ENCODE results near the gene PAM.

PAM gene

DNA sequence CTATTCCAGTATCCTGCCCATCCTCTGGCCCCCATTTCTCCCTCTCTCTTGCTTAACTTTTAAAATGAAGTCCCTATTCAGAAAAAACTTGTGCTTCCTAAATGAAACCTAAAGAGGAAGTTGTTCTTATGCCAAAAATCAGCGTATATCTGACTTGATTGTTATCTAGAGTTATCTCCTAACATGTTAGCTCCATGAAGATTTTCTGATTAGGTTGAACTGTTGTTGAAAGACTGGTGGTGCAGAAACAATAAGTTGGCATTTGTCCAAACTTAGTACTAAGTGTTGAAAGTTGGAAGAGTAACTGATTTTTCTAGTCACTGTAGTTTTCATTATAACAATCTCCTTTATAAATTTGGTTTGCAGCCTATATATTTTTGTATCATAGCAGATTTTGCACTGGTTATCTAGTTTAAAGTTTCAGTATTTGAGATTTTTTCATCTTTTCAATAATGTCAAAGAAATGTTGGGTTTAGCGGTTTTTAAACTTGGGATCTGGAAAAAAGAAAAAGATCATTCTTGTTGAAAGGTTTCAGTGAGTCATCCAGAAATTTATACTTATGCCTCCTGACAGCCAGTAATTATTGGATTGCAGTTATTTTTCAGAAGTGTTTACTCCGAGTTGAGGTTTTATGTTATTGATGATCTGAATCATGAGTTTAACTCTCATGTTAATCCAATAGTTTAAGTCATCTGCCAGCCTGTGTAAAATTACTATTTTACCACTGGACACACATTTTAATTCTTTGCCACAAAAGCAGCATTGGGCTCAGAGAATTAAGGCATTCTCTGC is 60.6 kb downstream of the PAM start:
- no peak for DNase-seq

DNA sequence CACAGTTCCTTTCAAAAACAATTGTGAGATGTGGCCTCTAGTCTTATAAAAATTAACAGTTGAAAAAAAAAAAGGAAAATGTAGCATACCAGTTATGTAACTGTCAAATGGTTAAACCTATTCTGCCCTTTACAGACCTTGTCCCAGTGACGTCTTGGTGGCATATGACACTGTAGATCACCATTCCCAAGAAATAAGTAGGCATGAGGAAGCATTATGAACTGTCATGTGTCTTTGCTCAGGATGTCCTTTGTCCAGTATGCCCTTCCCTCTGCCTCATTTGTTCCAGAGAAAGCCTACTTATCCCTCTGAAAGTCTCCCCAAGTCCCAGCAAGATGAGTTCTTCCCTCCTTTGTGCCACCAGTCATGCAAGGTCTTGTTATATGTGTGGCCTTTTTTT is 63.2 kb downstream of the PAM start:
- DNase-seq: no peak

- DNase-seq: no peak
Measured at GRCh38 chr5:102818934-102819333, 63.8 kb downstream of the PAM start.

DNA sequence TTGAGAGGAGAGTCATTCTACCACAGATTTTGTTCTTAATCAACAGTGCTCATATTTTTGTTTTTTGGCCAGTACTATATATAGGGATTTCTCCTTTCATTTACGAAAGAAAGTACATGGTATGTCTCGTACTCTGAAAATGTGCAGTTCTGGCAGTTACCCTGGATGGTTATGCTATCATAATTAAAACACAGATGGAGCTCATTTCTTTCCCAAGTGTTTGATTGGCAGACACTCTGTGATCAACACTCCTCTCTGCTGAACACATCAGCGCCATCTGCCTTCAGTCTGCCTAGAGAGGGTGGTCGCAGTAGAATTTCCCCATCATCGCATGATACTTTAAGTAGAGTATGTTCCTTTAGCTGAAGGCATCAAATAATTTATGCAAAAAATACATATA is 64.5 kb downstream of the PAM start:
- DNase-seq: no peak

DNA sequence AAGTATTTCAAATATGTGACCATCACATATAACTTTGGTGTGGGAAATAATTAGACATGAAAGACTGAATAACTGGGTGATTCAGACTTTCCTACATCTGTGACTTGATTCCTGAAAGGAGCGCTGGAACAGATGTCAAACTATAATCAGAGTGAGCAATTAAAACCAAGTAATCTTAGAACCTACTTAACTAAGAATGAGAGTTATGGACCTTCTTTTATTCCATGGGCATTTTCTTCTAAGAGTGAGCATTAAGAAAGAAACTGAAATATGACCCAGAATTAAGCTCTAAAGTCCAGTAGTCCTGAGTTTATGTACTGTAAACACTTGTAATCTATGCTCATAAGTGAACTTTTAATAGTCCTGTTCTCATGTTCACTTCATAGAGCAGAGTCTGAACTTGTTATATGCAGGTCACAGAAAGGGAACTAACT is 68.4 kb downstream of the PAM start:
- DNase-seq: no peak

DNA sequence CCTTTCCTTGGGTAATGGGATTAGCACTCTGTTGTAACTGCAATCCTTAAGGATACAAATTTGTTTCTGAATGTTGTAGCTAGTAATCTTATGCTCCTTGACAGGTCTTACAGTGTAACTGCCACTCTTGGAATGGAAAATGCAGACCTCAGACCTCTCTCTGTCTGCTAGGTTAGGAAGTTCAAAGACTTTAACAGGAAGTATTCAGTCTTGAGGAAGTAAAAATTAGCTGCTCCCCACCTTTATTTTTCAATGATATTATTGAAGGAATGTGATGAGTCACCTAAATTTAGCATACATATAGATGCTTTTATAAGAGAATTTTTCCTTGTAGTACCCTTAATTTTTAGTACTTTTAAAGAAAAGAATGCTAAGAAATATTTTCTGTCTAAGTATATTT is 71.5 kb downstream of the PAM start:
- DNase-seq: no peak

- DNase-seq: no peak
Measured at GRCh38 chr5:102830241-102830640, 75.1 kb downstream of the PAM start.

DNA sequence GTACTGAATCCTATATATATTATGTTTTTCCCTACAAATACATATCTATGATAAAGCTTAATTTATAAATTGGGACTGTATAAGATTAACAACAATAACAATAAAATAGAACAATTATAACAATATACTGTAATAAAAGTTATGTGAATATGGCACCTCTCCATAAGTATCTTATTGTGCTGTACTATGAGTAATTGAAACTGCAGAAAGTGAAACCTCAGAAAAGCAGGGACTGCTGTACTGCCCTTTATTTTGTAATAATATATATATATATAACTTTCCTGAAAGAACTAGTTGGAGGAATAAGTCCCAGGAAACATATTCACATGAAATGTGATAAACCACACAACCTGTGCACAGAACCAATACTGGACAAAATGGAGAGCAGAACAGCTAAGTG is 77.3 kb downstream of the PAM start:
- DNase-seq: no peak

DNA sequence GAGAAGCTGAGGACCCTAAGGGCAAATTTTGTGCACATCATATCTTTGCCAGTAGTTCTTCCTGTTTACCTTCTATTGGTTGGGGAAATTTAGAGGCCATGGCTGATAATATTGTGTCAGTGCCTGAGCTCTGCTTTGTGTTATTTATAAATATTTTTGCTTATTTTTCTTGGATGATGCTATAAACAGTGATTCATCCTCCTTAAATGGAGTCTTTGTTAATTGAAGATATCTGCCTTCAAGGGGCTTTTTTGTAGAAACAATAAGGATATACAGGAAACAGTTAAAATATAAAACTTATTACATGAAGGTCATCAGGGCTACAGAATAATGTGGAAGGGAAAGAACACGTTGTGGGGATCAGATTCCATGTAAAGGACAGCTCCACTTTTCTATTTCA is 78.0 kb downstream of the PAM start:
- no peak for DNase-seq

GRCh38 chr5:102834438-102834964 is 79.4 kb downstream of the PAM start:
- DNase-seq: no peak

- DNase-seq: no peak
Measured at GRCh38 chr5:102835717-102836116, 80.6 kb downstream of the PAM start.

DNA sequence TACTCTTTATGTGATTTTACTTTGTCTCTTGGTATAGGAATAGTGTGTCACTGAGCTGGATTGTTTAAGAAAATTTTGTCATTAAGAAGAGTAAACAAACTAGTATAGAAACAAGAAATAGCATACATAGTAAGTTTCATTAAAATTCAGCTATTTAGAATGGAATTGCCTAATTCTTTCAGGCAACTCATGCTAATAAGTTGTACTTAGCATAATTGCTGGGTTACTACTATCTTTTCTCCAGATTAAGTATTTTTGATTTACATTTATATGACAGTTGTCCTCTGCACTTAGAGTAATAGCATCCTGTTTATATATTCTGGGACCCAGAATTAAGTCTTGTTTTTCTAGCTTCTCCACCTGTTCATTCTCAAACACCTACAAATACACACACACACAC is 85.9 kb downstream of the PAM start:
- DNase-seq: no peak

- DNase-seq: no peak
Measured at GRCh38 chr5:102843997-102844396, 88.9 kb downstream of the PAM start.

GRCh38 chr5:102845041-102845440 is 89.9 kb downstream of the PAM start:
- DNase-seq: no peak

GRCh38 chr5:102850503-102850902 is 95.4 kb downstream of the PAM start:
- no peak for DNase-seq

DNA sequence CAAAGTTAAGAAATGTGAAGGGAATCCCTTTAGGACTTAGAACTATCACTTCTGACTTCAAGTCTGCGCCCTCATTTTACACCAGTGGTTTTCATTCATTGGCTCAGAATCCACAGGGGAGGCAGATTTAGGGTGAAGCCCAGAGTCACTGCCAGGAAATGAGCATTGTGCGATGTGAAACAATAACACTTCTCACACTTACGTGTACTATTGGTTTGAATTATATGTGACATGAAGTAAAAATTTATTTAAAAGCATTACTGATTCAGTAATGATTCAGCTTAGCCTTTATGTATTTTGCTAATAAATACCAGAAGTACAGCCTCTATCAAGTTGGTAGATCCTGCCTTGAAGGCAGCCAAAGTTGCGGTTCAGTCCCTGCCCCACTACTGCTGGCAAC is 98.6 kb downstream of the PAM start:
- no peak for DNase-seq

DNA sequence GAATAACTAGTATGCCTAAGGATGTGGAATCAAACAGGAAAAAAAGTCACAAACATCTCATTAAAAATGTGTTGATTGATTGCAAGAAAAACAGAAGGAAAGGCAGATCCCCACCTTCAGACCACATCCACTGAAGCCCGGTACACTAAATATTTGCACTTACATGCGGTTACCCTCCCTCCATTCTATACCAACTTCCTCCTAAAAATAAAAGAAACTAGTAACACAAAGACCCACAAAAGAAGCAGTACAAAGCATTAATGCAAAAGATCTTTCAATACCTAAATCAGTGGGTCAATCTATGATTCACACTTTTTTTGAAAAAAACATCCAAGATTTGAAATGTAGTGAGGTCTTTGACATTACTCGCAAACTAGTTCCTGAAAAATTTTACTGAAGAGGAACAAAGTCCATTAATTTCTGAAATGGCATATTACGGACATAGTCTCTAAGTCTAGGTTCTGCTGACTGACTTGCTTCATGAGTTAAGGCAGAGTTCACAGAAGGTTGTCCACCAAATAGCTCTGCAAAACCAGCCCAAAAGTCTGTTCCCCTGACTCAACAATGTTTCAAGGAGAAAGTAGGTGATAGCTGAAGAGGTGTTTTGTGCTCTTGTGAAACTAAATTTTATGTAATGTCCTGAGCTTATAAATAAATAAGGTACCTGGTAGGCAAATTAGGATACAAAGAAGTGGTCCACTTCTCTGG is 100.7 kb downstream of the PAM start:
- no peak for DNase-seq

- no peak for DNase-seq
Measured at GRCh38 chr5:102856389-102856777, 101.3 kb downstream of the PAM start.

- no peak for DNase-seq
Measured at GRCh38 chr5:102857076-102857818, 102.1 kb downstream of the PAM start.

DNA sequence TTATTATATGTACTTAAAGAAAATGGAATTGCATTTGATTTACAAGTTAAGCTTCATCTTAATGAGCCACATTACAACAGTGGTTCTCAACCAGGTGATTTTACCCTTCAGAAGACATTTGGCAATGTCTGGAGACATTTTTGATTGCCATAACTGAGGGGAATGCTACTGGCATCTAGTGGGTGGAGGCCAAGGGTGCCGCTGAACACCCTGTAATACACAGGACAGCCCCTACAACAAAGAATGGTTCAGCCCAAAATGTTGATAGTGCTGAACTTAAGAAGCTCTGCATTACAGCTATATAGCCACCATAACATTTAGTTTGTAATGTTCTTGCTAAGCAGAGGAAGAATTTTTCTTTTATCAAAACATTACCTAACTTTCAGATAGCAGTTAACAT is 103.1 kb downstream of the PAM start:
- DNase-seq: no peak

GRCh38 chr5:102858808-102859207 is 103.7 kb downstream of the PAM start:
- no peak for DNase-seq

DNA sequence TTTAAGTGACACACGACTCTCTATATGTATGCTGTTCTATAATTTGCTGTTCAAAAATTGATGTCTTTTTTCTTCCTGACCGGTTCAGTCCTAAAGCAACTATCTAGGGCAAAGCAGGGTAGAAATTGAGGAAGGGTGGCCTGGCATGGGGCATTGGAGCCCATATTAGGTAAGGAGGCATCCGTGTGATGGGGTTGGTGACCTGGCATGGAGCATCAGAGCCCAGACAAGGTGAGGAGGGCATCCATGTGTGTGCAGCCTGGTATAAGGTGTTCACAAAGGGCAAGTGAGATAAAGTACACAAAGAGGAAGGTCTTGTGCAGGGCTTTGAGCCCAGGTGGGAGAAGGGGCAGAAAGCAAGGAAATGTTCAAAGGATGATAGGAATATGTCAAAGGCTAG is 104.9 kb downstream of the PAM start:
- no peak for DNase-seq

DNA sequence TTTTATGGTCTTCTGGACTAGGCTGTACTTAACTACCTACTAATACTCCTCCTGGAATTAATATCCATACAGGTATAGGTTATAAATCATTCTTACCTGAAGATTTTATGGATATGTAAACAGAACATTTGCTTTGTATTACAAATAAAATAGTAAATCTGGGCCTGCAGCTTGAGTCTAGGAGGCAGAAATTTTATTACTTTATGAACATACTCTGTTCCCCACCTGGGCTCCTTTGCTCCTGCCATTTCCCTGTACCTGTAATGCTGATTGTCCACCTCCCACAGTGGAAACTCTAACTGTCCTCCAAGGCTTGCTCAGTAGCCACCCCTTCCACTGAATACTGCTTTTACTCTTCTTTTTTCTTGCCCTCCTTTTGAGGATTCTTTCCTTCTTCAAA is 108.0 kb downstream of the PAM start:
- DNase-seq: no peak

Measured in activated effector memory CD4-positive, alpha-beta T cell treated with anti-CD3 and anti-CD28 coated beads, Interleukin-2, amount 50 U/mL, for 16 hours (primary cell).